Colonic mucosa (tissue), 2 donors: Measurements from ENCODE around the gene ACAP2. TPM values are rescaled to one million over a fixed set of nuclear protein-coding genes. Genes with fewer than 3 reads are reported as not detected.

ENCODE experiments used
- total RNA-seq, 2 donors: library from RNA; stranded (reverse); fragmentation: NEBNext Ultra II Directional in 1 of 2; extraction: Animal tissue kit (Norgen Biotek cat#: 25700) in 1 of 2; gene quantifications; one replicate each; pipeline ENCODE4 v1.2.1, GENCODE V29; 2021
- donor health status: DM: no; HTN: no; CAD: no.
- donor health status: DM: no; HTN: no; CAD: no.

Gene ACAP2
- total RNA-seq, 2 donors from 2014 or later: 48.8 to 62.4 TPM

Other genes with a start within 250 kb of the ACAP2 start
- 10 to 100 TPM in 1 of 2 donors, 1 to 10 TPM in 1; 8.3 to 10.9 TPM for gene XXYLT1, start 171.9 kb downstream of the ACAP2 start, total RNA-seq
- gene PPP1R2, start 100.3 kb upstream of the ACAP2 start, total RNA-seq: 10 to 100 TPM; 37.4 to 55.8 TPM
- 10 to 100 TPM in 1 of 2 donors, 1 to 10 TPM in 1; 7.2 to 13.1 TPM for gene APOD, start 140.9 kb upstream of the ACAP2 start, total RNA-seq